Measurements from ENCODE around the gene TOMM22.

GRCh38 chr22:38696606-38697424, 15.1 kb downstream of the TOMM22 start:
- TF ChIP-seq EZH2phosphoT487 (IDR thresholded peaks at IDR 0.05; ENCODE audit: borderline replicate concordance, low read depth, low read length) (no peak), CTCF (conservative IDR thresholded peaks at IDR 0.05; ENCODE audit: low read length) (no peak)
